Activated effector memory CD4-positive, alpha-beta T cell treated with Interleukin-2 at 50 U/mL for 16 hours (primary cell): ENCODE measurements around the gene AIFM1.
A peak's percentile ranks its signal among the peaks of the same experiment; 100 is the strongest.

Source experiments
- DNase-seq: peaks from one replicate; pipeline ENCODE4 v3.0.0-alpha.2; 2020

The AIFM1 gene

DNA sequence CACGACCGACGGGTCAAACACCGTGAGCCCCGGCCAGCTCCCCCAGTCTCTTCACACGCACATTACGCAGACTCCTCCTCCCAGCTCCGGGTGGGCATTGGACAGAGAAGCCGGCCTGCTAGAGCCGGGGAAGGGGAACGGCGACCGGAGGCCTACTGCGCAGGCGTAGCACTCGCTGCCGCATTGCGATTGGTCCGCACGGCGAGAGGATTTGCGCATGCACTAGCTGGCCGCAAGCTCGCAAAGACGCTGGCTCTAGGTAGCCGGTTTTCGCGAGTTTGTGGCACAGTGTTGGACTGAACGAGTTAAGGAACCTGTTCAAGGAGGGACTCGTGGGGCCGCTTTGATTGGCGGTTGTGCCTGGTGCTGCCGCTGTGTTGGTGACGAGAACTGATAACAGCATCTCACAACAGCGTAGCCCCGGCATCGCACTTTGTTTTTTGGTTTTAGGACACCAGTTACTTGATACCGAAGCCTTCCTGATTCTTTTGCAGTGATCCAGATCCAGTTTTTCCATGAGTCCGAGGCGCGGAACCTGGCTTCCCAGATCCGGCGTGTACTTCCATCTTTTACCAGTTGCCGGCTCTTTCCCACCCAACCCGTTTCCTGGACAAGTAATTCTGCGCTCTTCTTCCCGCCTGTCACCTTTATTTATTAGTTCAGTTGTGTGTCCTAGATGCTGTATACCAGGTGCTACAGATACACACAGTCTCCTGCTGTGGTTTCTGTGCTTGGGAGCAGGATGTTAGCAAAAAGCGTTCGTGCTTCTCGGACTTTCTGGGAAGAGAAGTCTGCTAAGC lies at the start of gene AIFM1:
Gene AIFM1 (minus strand): TSS at position 139 of the 800 bp plus-strand sequence. CDS start 185 bp downstream, outside the sequence.
- peak; percentile 80 for DNase-seq

DNA sequence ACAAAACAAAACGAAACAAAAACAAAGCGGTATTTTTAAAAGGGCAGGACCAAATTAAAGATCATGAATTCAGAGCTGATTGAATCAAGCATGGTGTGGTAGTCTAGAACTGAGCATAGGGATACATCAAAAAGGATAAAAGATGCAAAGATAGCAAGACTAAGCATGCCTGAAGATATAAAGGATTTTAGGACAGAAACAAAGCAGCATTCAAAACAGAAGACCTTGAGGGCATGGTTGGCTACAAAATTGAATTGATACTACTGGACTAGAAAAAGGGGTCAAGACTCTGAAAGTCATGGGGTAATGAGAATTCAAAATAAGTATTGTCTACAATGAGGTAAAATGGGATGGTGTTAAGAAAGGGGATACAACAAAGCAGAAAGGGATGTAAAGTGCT lies 47.7 kb upstream of the AIFM1 start:
- DNase-seq = no peak

DNA sequence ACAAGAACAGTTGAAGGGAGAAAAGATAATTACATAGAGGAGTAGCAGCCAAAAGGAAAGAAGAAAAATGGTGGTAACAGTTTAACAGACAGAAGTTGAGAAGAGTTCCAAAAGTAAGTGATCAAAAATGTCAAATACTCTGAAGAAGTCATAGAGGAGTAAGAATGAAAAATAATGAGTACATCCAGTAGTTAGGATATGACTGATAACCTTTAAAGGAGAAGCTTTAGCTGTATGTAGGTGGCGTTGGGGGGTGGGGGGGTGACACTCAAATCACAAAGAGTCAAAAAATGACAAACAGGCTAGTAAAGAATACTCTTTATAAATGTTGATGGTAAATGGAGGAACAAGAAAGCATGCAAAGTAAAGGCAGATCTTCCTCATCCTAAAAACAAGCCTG lies 46.7 kb upstream of the AIFM1 start:
- no peak for DNase-seq

DNA sequence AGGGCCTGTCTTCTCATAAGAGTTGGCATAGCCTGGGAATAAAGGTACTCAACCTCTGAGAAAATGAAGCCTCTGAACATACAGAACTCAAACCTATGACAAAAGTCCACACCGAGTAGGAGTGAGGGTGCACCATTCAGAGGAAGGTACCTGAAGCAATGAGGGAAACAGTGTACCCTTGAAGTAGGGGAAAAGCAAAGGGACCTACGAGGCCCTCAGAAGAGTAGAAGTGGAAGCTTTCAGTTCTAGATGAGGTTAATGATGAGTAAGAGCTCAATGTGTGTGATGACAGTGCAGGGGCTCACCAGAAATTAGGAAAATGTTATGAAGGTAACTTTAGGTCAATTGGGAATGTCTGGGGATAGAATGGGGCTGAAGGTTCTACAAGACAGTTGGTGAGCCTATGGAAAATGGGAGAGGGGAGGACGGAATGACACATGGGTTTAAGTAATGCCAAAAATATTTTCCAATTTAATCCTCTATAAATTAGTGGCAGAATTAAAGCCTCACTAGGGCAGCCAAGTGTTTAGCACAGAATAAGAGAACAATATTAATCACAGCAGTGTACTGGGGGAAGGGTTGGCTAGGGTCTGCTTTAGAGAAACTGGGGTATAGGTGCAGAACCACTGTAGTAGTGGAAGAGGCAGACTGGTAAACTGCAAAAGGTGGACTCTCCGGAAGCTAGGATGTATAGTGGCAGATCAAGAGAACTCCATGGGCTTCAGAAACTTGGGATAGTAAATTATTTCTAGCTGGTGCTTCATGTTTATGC lies 46.0 kb upstream of the AIFM1 start:
- no peak for DNase-seq

DNA sequence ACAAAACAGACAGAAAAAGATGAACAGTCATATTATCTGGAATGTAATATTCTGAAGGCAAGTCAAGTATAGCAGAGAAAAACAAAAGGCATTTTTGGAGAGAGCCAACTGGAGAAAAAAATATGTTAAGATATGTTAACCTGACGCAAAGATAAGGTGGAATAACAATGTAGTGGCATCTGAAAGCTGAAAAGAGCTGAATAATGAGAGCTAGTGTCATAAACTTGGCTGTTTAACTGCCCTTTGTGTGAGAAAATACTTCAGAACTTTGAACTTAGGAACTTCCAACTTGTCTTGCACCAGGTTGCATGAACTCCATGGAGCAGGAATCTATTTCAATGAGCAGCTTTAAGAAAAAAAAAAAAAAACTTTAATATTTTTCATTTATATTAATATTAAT lies 39.0 kb upstream of the AIFM1 start:
- no peak for DNase-seq

DNA sequence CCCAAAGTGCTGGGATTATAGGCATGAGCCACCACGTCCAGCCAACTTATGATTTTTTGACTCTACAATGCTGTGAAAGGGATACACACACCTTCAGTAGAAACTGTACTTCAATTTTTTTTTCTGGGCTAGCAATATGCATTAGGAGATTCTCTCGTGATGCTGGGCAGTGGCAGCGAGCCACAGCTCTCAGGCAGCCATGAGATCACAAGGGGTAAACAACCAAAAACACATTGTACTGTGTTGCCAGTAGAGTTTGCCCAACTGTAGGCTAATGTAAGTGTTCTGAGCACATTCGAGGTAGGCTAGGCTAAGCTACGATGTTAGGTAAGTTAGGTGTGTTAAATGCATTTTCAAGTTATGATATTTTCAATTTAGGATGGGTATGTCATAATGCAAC lies 31.8 kb upstream of the AIFM1 start:
- no peak for DNase-seq

DNA sequence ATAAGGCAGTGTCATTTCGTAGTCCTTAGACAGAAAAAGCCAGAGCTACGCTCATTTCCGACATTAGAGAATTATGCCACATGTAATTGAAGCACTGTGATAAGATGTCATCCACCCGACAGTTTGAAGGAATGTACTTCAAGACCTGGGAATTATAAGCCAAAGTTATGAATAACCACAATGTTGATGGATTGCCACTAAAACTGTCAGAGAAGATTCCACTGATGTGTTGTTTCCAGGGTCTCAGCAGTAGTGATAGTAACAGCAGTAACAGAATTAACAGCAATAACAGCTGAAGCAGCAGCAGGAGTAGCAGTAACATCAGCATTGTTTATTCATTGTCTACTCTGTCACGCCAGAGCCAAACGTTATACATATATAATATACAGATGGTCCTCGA lies 30.8 kb upstream of the AIFM1 start:
- DNase-seq = no peak

DNA sequence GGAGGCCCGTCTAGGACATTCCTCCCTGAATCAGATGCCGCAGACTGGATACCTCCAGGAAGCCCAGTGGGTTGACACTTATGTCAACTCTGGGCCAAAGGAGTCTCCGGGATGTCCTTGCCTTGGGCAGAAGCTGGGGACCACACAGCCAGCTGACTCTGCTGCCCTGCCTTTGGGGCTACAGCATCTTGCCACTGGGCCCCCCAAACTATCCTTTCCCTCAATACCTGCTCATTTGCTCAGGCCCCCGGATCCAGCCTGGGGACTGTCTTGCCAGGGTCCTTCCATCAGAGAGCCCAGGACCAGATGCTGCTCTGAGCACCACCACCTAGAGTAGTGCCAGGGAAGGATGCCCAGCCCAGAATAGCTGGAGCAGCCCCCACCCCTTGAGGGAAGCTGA lies 25.2 kb upstream of the AIFM1 start:
- DNase-seq = no peak

DNA sequence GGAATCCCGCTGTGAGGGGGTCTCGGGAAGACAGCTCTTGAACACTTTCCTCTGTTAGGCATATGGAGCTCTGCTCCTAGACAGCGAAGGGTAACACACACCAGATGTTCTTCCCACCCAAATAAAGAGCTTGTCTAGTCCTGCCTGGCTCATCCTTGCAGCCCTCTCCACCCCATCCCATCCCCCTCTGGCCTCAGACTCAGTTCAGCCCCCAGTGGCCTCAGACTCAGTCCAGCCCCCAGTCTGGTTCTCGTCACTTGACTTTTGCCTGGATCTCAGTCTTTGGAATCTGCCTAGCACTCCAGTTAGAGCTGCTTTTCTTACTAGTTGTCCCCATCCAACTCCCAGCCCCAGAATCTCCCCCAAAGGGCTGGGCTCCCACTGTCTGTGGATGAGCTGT lies 21.0 kb upstream of the AIFM1 start:
- DNase-seq = no peak

DNA sequence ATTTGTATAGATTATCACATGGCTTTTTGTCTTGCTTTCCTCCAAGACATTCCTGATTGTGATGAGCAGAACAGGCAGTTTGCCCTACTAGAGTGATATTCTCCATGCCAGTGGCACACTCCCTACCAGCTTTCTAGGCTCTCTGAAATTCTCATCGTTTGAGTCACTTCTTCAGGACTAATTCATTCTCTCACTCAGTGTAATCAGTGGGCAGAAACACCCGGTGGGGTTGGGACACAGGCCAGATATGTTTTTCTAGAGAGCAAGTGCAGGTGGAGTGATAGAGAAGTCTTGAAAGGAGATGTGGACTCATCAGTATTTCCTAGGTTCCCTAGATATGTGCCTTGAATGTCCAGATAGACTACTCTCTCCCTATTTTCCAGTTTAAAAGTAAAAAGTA lies 19.2 kb upstream of the AIFM1 start:
- no peak for DNase-seq

DNA sequence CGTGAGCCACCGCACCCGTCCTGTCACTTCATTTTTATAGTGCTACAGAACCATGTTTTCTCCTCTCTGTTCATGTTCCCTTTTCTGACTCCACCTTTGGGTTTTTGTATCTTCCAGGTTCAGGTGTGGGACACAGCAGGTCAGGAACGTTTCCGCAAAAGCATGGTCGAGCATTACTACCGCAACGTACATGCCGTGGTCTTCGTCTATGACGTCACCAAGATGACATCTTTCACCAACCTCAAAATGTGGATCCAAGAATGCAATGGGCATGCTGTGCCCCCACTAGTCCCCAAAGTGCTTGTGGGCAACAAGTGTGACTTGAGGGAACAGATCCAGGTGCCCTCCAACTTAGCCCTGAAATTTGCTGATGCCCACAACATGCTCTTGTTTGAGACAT lies 18.5 kb upstream of the AIFM1 start:
- DNase-seq = no peak

DNA sequence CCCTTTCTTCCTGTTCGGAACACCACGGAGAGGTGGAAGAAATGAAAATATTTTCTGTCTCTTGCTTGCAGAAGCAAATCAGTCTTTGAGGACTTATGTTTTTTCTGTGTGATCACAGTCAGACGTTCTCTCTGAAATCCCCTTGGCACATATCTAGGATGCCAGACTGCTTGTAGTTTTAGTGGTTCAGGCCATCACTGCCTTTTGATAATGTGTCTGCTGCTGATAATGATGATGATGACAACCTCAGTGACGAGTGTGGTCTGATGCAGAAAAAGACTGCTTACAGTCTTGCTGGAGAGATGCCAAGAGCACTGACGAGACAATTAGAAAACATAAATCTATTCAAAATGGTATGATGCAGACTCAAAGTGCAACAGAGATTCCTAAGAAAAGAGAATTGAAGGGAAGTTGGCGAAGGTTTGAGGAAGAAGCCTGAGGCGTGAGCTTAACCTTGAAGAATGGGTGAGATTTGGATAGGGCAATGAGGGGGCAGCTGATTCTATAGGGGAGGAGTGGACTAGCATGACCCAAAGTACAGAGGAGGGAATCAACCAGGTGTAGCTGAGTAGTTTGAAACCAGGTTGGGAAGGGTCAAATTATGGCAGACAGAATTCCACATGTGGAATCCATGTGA lies 14.1 kb upstream of the AIFM1 start:
- DNase-seq = no peak

DNA sequence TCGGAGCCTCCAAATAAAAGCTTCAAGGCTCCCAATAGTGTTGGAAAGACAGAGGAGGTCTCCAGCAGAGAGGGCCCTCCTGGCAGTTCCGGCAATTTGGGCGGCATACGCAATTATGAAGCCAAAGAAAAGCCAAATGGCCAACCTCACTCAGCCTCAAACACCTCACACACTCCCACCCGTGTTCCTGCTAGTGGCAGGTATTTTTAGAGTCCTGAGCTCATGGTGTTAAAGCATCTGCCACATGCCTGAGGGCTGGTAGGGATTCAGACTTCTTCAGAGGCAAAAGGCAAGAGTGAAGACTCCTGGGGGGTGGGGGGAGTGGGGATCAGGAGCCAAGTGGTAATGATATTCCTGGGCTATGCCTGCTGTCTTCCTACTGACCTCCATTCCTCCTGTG lies 13.5 kb upstream of the AIFM1 start:
- no peak for DNase-seq

DNA sequence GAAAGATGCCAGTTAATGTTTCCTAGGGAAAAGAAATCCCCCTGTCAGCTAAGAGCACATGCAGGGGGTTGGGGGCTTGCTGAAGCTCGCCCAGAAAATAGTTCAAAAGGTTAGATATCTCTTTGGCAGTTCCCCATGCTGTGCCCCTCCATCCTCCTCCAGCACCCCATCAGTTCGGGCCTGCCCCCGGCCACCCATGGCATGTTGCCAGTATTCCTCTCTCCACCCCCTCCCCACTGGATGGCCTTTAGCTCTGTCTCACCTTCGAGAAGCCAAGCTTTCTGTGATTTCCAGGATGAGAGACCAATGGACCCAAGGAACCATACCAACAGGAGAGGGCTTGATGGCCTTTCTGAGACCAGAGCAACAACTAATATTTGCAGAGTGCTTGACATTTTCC lies 11.3 kb upstream of the AIFM1 start:
- no peak for DNase-seq

DNA sequence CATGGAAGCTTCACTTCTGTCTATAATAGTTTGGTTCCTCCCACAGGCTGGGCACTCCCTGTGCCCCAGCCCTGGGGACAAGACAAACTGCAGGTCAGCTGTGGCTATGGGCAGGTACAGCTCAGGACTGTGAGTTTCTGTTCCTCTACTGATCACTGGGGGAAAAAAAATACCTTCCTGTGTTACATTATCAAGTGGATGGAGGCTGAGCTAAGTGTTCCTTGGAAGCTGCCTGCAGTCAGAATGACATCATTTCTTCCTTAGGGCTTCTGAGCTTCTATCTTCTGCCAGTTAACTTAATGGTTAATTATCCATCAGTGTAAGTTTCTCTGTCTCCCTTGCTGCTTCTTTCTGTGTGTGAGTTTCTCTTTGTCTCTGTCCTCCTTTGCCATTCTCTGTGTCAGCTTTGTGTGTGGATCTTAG lies 10.7 kb upstream of the AIFM1 start:
- no peak for DNase-seq

DNA sequence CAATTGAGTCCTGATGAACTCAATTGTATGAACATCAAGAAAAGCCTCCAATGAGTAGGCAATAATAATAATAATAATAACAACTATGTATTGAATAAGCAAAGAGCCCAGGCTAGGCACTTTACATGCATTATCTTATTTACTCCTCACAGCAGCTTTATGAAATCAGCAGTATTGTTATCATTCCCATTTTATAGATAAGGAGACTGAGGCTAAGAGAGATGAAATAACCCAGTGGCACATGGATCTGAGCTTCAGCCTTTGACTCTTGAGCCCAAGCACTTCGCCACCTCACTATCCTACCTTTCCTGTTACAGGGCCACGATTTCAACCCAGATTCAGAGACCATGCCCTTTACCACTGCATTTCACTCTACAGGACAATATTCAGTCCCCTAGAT lies 9.3 kb upstream of the AIFM1 start:
- no peak for DNase-seq

DNA sequence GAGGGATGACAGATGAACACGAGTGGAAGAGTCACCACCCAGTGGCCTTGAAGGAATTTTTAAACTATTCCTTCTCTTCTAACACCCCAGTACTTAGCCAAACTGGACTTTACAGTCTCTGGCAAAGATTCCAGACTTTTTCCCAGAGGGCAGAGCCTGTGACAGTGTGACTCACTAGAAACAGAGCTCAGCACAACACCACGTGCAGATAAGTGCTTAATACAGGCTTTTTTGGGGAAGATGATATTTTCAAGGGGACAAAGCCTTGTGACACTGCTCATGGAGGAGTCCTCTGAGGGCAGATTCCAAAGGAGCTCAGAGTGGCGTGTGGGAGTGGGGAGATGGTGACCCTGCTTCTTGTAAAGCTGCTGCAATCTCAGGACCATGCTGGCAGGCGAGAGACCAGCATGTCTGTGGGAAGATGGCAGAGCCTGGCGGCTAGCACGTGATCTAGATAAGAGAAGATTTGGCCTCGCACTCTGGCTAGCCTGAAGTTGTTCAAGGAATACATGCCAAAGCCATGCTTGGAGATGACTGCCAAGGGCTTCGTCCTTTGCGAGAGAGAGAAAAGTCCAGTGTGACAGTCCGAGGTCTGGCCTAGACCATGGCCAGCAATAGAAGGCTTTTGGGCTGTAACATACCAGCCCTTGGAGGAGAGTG lies 8.5 kb upstream of the AIFM1 start:
- no peak for DNase-seq

DNA sequence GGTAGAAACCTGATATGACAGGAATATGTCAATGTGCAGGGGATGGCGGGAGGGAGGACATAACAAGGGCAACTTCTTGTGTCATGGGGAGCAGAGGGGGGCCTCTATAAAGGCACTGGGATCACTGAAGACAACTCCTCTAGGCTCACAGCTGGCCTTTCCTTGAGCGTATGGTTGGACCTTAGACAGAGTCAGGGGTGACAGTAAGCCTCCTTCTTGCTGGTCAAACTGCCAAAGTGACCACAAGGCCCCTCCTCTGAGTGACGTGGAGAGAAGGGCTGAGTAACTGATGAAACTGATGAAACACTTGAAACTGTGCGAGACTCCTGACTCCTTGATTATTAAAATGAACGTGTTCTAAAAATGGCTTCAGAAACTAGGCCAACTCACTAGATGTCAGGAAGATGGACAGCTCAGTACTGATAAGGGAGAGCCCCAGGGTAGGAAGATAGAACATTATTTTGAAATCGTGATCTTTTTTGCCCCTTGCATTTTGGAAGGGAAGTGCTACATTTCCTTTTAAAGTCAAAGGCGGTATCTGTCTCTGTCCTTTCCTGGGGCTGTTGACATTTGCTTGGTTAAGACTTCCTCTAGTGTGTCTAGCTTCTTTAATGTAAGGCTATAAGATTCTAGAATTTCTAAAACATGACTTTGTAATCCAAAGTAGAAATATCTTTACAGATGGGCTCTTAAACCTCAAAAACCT lies 7.7 kb upstream of the AIFM1 start:
- no peak for DNase-seq

DNA sequence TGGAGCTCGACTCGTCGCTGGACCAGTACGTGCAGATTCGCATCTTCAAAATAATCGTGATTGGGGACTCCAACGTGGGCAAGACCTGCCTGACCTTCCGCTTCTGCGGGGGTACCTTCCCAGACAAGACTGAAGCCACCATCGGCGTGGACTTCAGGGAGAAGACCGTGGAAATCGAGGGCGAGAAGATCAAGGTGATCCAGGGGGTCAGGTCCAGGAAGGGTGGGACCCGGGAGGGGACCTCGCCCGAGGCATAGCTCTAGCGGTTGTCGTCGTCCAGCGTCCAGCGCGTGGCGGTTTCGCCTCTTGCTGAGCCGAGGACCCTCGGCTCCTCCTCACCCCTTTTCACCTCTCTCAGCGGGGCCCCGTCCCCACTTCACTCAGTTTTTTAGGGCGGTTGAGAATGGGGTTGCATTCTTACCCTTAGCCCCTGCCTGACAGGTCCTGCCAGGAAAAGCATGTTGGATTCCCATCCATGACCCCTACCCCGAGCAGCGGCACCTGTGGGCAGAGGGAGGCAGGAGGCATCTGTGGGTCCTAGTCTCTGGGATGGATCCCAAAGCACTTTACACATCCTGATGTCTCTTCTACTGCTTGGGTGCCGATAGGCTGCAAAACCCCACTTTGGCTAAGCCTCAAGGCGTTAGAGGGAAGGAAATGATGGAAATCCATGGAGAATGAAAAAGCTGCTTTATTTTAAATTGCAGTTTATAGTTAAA lies 6.6 kb upstream of the AIFM1 start:
- DNase-seq = no peak

DNA sequence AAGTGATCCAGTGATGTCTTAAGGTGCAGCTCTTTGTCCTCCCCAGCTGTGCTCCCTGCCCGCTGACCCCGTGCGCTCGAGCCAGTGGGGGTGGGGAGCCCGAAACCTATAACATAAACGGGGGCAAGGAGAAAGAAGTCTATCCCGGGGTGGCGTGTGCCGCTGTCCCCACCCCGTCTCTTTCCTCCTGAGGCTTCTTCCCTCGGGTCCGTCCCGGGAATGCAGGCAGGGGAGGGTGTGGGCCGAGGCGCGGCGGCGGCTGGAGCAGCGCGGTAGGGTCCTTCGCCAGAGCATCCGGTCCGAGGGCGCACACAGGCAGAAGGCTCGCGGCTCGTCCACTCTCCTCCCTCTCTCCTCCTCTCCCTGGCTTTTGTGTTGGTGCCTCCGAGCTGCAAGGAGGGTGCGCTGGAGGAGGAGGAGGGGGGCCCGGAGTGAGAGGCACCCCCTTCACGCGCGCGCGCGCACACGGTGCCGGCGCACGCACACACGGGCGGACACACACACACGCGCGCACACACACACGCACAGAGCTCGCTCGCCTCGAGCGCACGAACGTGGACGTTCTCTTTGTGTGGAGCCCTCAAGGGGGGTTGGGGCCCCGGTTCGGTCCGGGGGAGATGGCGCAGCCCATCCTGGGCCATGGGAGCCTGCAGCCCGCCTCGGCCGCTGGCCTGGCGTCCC lies 5.9 kb upstream of the AIFM1 start, which contains the start of gene RAB33A:
Gene RAB33A (plus strand): TSS at position 517 of the 681 bp plus-strand sequence. CDS start 101 bp downstream, at position 618.
- peak; percentile 44 for DNase-seq

DNA sequence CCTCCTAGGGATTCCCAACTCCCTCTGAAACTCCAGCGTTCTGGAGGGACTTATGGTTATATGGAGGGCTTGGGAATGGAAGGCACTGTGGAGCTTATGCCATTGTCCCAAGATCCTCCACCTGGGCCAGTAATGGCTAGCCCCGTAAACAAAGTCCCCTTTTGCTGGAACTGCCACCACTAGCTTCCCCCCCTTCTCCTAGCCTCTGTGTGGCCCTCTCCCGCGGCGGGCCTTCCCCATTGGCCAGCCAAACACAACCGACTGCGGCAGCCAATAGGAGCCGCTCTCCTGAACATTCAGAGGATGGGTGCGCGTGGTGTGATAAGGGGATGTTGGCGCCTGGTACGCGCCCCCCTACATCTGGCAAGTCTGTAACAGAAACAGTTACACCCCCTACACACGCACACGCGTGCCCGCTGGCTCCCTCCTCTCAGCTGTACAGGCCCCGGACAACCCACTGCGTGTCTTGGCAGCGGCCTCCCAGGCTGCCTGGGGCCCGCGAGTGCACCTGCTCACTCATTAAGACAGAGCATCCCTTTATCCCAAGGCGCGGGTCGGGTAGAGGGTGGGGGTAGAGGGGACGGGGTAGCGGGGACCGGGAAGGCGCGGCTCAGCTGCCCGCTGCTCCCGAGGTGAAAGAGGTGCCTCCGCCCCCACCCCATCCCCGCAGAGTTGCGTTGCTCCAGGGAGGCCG lies 5.3 kb upstream of the AIFM1 start:
- DNase-seq = peak; percentile 39
